IPS DF 4.7 (cell line): ENCODE data around the gene FGF2.
"Not testable (repeated sequence)": the region's sequence is repeated elsewhere in the genome, so short reads cannot be mapped to it uniquely, and the experiment has no call there.

Source experiments
- DNase-seq: peaks from one replicate; pipeline ENCODE4 v3.0.0-alpha.2; 2013; ENCODE audit warnings: low spot score; ENCODE audit errors: extremely low read depth

Gene FGF2

GRCh38 chr4:122812823-122813222 is 13.8 kb upstream of the FGF2 start:
- DNase-seq: not testable (repeated sequence)

- no peak for DNase-seq
Measured at GRCh38 chr4:122814426-122814825, 12.2 kb upstream of the FGF2 start.

GRCh38 chr4:122815248-122815647 is 11.4 kb upstream of the FGF2 start:
- no peak for DNase-seq

- DNase-seq: no peak
Measured at GRCh38 chr4:122816476-122816875, 10.2 kb upstream of the FGF2 start.

- no peak for DNase-seq
Measured at GRCh38 chr4:122819708-122820449, 6.8 kb upstream of the FGF2 start.

- DNase-seq: no peak
Measured at GRCh38 chr4:122821092-122821491, 5.5 kb upstream of the FGF2 start.

GRCh38 chr4:122822466-122822865 is 4.2 kb upstream of the FGF2 start:
- no peak for DNase-seq

- no peak for DNase-seq
Measured at GRCh38 chr4:122823476-122823875, 3.2 kb upstream of the FGF2 start.

- no peak for DNase-seq
Measured at GRCh38 chr4:122824616-122825015, 2.0 kb upstream of the FGF2 start.

GRCh38 chr4:122826079-122826527 is 528 bp upstream of the FGF2 start:
- no peak for DNase-seq

GRCh38 chr4:122827258-122827878 is 737 bp downstream of the FGF2 start:
- no peak for DNase-seq

- peak; percentile 71 for DNase-seq
Measured at GRCh38 chr4:122827879-122828601, 1.4 kb downstream of the FGF2 start.

- no peak for DNase-seq
Measured at GRCh38 chr4:122830426-122831095, 3.9 kb downstream of the FGF2 start.

- DNase-seq: no peak
Measured at GRCh38 chr4:122831515-122832196, 5.0 kb downstream of the FGF2 start.

GRCh38 chr4:122832732-122833131 is 6.1 kb downstream of the FGF2 start:
- no peak for DNase-seq

GRCh38 chr4:122833999-122834398 is 7.4 kb downstream of the FGF2 start:
- no peak for DNase-seq

- DNase-seq: no peak
Measured at GRCh38 chr4:122836941-122837340, 10.3 kb downstream of the FGF2 start.

GRCh38 chr4:122838034-122838433 is 11.4 kb downstream of the FGF2 start:
- DNase-seq: no peak

GRCh38 chr4:122842392-122842791 is 15.8 kb downstream of the FGF2 start:
- DNase-seq: no peak

- DNase-seq: no peak
Measured at GRCh38 chr4:122842984-122843531, 16.4 kb downstream of the FGF2 start.

- not testable (repeated sequence) for DNase-seq
Measured at GRCh38 chr4:122844391-122844790, 17.8 kb downstream of the FGF2 start.
